ENCODE results near the gene MAML1.
"Not testable (repeated sequence)": the region's sequence is repeated elsewhere in the genome, so short reads cannot be mapped to it uniquely, and the experiment has no call there.

MAML1 gene

GRCh38 chr5:179781846-179782245, 49.2 kb downstream of the MAML1 start:
- Histone ChIP-seq H3K36me3 (ENCODE audit: control insufficient read depth, insufficient read depth, low read length) (peaks cover 25% of the 10 kb centered on the region), H3K27ac (ENCODE audit: low read depth, low read length) (no peak overlapping the region), H3K27me3 (ENCODE audit: control insufficient read depth, insufficient read depth, low read length) (no peaks in the 10 kb centered on the region), H3K9me3 (ENCODE audit: control insufficient read depth, insufficient read depth, low read length) (no peaks in the 10 kb centered on the region), H3K4me3 (ENCODE audit: low read depth, low read length) (no peak overlapping the region), H3K9ac (ENCODE audit: low read depth, low read length) (no peak overlapping the region), H3K4me1 (ENCODE audit: control insufficient read depth, insufficient read depth, low read length) (no peaks in the 10 kb centered on the region)

DNA sequence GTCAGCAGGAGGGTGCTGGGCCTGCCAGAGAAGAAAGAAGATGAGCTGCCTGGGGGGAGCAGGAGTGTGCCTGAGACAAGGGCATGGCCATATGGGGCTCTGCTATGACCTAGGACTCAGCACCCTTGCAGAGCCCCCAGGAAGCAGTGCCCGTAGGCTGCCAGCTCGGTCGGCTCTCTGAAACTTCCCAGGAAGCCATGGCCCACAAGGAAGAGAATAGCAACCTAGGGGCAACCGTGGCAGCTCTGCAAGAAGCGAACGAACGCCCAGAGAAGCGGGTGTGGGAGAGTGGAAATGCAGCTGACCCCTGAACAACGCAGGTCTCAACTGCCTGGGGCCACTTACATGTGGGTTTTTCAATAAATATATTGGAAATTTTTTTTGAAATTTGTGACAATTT, 50.5 kb downstream of the MAML1 start:
- Histone ChIP-seq H3K4me3 (ENCODE audit: low read depth, low read length) (no peak overlapping the region), H3K9ac (ENCODE audit: low read depth, low read length) (no peak overlapping the region), H3K4me1 (ENCODE audit: control insufficient read depth, insufficient read depth, low read length) (no peaks in the 10 kb centered on the region), H3K9me3 (ENCODE audit: control insufficient read depth, insufficient read depth, low read length) (no peaks in the 10 kb centered on the region), H3K36me3 (ENCODE audit: control insufficient read depth, insufficient read depth, low read length) (peaks cover 16% of the 10 kb centered on the region; the same call in 1 of the 2 replicates), H3K27ac (ENCODE audit: low read depth, low read length) (no peak overlapping the region), H3K27me3 (ENCODE audit: control insufficient read depth, insufficient read depth, low read length) (no peaks in the 10 kb centered on the region)

GRCh38 chr5:179786861-179787260, 54.2 kb downstream of the MAML1 start:
- Histone ChIP-seq H3K9ac (ENCODE audit: low read depth, low read length) (no peak overlapping the region), H3K9me3 (ENCODE audit: control insufficient read depth, insufficient read depth, low read length) (no peaks in the 10 kb centered on the region), H3K36me3 (ENCODE audit: control insufficient read depth, insufficient read depth, low read length) (no peaks in the 10 kb centered on the region), H3K27ac (ENCODE audit: low read depth, low read length) (no peak overlapping the region), H3K27me3 (ENCODE audit: control insufficient read depth, insufficient read depth, low read length) (no peaks in the 10 kb centered on the region), H3K4me3 (ENCODE audit: low read depth, low read length) (no peak overlapping the region), H3K4me1 (ENCODE audit: control insufficient read depth, insufficient read depth, low read length) (no peaks in the 10 kb centered on the region)

- Histone ChIP-seq H3K4me1 (ENCODE audit: control insufficient read depth, insufficient read depth, low read length) (no peaks in the 10 kb centered on the region), H3K36me3 (ENCODE audit: control insufficient read depth, insufficient read depth, low read length) (no peaks in the 10 kb centered on the region), H3K4me3 (ENCODE audit: low read depth, low read length) (no peak overlapping the region), H3K27ac (ENCODE audit: low read depth, low read length) (no peak overlapping the region), H3K9ac (ENCODE audit: low read depth, low read length) (no peak overlapping the region), H3K9me3 (ENCODE audit: control insufficient read depth, insufficient read depth, low read length) (no peaks in the 10 kb centered on the region), H3K27me3 (ENCODE audit: control insufficient read depth, insufficient read depth, low read length) (no peaks in the 10 kb centered on the region)
These were observed 55.7 kb downstream of the MAML1 start for GRCh38 chr5:179788193-179788854.

GRCh38 chr5:179789278-179789677, 56.7 kb downstream of the MAML1 start:
- not testable (repeated sequence) for H3K9ac ChIP-seq (ENCODE audit: low read depth, low read length); H3K27me3 ChIP-seq (ENCODE audit: control insufficient read depth, insufficient read depth, low read length)

GRCh38 chr5:179791881-179792611, 59.4 kb downstream of the MAML1 start:
- Histone ChIP-seq H3K4me1 (ENCODE audit: control insufficient read depth, insufficient read depth, low read length) (peaks cover 9% of the 10 kb centered on the region; the same call in 1 of the 2 replicates), H3K27me3 (ENCODE audit: control insufficient read depth, insufficient read depth, low read length) (no peaks in the 10 kb centered on the region), H3K9me3 (ENCODE audit: control insufficient read depth, insufficient read depth, low read length) (no peaks in the 10 kb centered on the region), H3K9ac (ENCODE audit: low read depth, low read length) (no peak overlapping the region), H3K27ac (ENCODE audit: low read depth, low read length) (no peak overlapping the region), H3K4me3 (ENCODE audit: low read depth, low read length) (no peak overlapping the region), H3K36me3 (ENCODE audit: control insufficient read depth, insufficient read depth, low read length) (no peaks in the 10 kb centered on the region)

More at GRCh38 chr5:179789278-179789677, 56.7 kb downstream of the MAML1 start:
- not testable (repeated sequence) for H3K4me3 ChIP-seq (ENCODE audit: low read depth, low read length); H3K4me1 ChIP-seq (ENCODE audit: control insufficient read depth, insufficient read depth, low read length); H3K9me3 ChIP-seq (ENCODE audit: control insufficient read depth, insufficient read depth, low read length); H3K36me3 ChIP-seq (ENCODE audit: control insufficient read depth, insufficient read depth, low read length); H3K27ac ChIP-seq (ENCODE audit: low read depth, low read length)

DNA sequence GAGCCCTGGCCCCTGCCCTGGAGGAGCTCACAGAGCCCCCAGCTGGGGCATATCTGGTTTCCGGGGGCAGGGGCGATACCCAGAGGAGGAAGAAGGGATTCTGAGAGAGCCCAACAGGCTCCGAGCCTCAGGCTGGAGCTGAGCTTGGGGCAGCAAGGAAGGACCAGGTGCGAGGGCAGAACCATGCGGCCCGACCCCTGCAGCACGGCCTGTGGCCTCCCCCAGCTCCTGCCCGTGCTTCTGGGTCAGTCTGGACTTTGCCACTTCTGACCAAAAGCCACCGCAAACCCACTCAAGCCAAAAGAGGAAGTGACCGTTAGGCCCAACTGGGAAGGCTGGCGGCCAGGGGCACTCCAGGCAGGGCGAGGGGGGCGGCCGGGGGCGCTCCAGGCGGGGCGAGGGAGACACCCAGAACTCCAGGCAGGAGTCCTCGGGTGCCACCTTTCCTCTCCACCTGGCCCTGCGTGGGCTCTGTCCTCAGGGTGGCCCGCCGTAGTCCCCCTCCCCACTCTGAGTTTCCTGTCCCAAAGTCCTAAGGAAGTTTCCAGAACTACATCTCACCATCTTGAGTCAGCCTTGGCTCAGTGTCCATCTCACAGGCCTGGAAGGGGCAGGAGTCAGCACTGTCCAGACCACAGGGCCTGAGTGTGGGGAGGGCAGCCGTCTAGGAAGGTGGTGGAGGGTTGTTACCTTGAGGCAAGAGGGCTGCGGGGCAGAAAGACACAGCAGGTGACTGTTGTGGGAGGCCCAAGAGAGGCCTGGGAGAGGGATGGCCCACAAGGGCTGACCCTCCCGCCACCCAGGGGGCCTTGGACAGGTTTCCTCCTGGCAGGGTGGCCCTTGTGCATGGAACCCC, 60.2 kb downstream of the MAML1 start:
- no peak overlapping the region for H3K9ac ChIP-seq (ENCODE audit: low read depth, low read length)
- no peaks in the 10 kb centered on the region for H3K9me3 ChIP-seq (ENCODE audit: control insufficient read depth, insufficient read depth, low read length)
- peaks cover 9% of the 10 kb centered on the region; the same call in 1 of the 2 replicates for H3K4me1 ChIP-seq (ENCODE audit: control insufficient read depth, insufficient read depth, low read length)
- no peaks in the 10 kb centered on the region for H3K27me3 ChIP-seq (ENCODE audit: control insufficient read depth, insufficient read depth, low read length)
- no peak overlapping the region for H3K27ac ChIP-seq (ENCODE audit: low read depth, low read length)
- H3K36me3 ChIP-seq (ENCODE audit: control insufficient read depth, insufficient read depth, low read length), result peaks cover 7% of the 10 kb centered on the region; the same call in 1 of the 2 replicates
- H3K4me3 ChIP-seq (ENCODE audit: low read depth, low read length), result no peak overlapping the region

GRCh38 chr5:179793468-179794139, 61.0 kb downstream of the MAML1 start, which contains the start of gene LTC4S:
Gene LTC4S, plus strand, starts transcription at chr5:179793986. Its CDS starts 95 bp downstream, at chr5:179794081.
- H3K27ac ChIP-seq (ENCODE audit: low read depth, low read length), result no peak within 1 kb of the TSS
- H3K9ac ChIP-seq (ENCODE audit: low read depth, low read length), result no peak within 1 kb of the TSS
- H3K4me1 ChIP-seq (ENCODE audit: control insufficient read depth, insufficient read depth, low read length), result peaks cover 9% of the 10 kb centered on the region; the same call in 1 of the 2 replicates
- H3K36me3 ChIP-seq (ENCODE audit: control insufficient read depth, insufficient read depth, low read length), result peaks cover 14% of the 10 kb centered on the region
- no peaks in the 10 kb centered on the region for H3K9me3 ChIP-seq (ENCODE audit: control insufficient read depth, insufficient read depth, low read length)
- no peaks in the 10 kb centered on the region for H3K27me3 ChIP-seq (ENCODE audit: control insufficient read depth, insufficient read depth, low read length)
- no peak within 1 kb of the TSS; the same call in 1 of the 2 replicates for H3K4me3 ChIP-seq (ENCODE audit: low read depth, low read length)

DNA sequence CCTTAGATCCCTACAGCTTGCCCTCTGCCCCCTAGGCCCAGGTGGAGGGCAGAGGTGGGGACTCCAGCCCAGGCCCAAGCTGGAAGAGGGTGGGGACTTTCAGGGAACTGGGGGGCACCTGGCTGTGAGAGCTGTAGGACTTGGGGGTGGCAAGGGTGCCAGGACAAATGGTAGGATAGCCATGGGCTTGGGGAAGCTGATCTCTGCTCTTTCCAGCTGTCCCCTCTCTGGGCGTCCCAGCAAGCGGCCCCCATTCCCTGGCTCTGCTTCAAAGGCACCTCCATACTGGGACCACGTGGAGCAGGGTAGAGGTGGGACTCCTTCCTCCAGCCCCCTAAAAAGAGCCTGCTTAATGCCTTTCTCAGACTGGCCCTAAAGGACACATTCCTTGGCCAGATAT, 61.5 kb downstream of the MAML1 start:
- no peak overlapping the region for H3K27ac ChIP-seq (ENCODE audit: low read depth, low read length)

GRCh38 chr5:179794575-179794974, 62.0 kb downstream of the MAML1 start:
- no peak overlapping the region; the same call in 1 of the 2 replicates for H3K4me3 ChIP-seq (ENCODE audit: low read depth, low read length)
- H3K27me3 ChIP-seq (ENCODE audit: control insufficient read depth, insufficient read depth, low read length), result no peaks in the 10 kb centered on the region
- no peak overlapping the region for H3K27ac ChIP-seq (ENCODE audit: low read depth, low read length)
- peaks cover 9% of the 10 kb centered on the region; the same call in 1 of the 2 replicates for H3K4me1 ChIP-seq (ENCODE audit: control insufficient read depth, insufficient read depth, low read length)
- peaks cover 24% of the 10 kb centered on the region for H3K36me3 ChIP-seq (ENCODE audit: control insufficient read depth, insufficient read depth, low read length)
- H3K9ac ChIP-seq (ENCODE audit: low read depth, low read length), result no peak overlapping the region
- H3K9me3 ChIP-seq (ENCODE audit: control insufficient read depth, insufficient read depth, low read length), result no peaks in the 10 kb centered on the region

More for the DNA sequence above, 61.5 kb downstream of the MAML1 start:
- peaks cover 20% of the 10 kb centered on the region for H3K36me3 ChIP-seq (ENCODE audit: control insufficient read depth, insufficient read depth, low read length)
- peaks cover 9% of the 10 kb centered on the region; the same call in 1 of the 2 replicates for H3K4me1 ChIP-seq (ENCODE audit: control insufficient read depth, insufficient read depth, low read length)
- H3K27me3 ChIP-seq (ENCODE audit: control insufficient read depth, insufficient read depth, low read length), result no peaks in the 10 kb centered on the region
- no peak overlapping the region for H3K9ac ChIP-seq (ENCODE audit: low read depth, low read length)
- no peaks in the 10 kb centered on the region for H3K9me3 ChIP-seq (ENCODE audit: control insufficient read depth, insufficient read depth, low read length)
- no peak overlapping the region for H3K4me3 ChIP-seq (ENCODE audit: low read depth, low read length)

Data from HUES48 (cell line).